Pulmonary artery endothelial cell (primary cell): ENCODE data around the gene FCRLB. TPM values are rescaled to one million over a fixed set of nuclear protein-coding genes. Genes with fewer than 3 reads are reported as not detected.
"Not testable (repeated sequence)": the region's sequence is repeated elsewhere in the genome, so short reads cannot be mapped to it uniquely, and the experiment has no call there.

Experiments
- DNase-seq: peaks from one replicate; pipeline ENCODE4 v3.0.0-alpha.2; 2011; ENCODE audit warnings: low read depth, low spot score
- total RNA-seq: library from RNA; depleted of rRNA; stranded (reverse); fragments of >200 nt; gene quantifications from 2 replicates; pipeline ENCODE4 v1.2.3, GENCODE V29; 2014

Gene FCRLB, protein sequence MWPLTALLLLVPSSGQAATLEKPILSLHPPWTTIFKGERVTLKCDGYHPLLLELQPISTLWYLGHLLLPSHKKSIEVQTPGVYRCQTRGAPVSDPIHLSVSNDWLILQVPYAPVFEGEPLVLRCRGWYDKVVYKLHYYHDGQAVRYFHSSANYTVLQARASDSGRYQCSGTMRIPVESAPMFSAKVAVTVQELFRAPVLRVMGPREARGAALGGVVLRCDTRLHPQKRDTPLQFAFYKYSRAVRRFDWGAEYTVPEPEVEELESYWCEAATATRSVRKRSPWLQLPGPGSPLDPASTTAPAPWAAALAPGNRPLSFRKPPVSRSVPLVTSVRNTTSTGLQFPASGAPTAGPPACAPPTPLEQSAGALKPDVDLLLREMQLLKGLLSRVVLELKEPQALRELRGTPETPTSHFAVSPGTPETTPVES
- 0.33 and 0.60 TPM in 2 replicates for total RNA-seq

DNA sequence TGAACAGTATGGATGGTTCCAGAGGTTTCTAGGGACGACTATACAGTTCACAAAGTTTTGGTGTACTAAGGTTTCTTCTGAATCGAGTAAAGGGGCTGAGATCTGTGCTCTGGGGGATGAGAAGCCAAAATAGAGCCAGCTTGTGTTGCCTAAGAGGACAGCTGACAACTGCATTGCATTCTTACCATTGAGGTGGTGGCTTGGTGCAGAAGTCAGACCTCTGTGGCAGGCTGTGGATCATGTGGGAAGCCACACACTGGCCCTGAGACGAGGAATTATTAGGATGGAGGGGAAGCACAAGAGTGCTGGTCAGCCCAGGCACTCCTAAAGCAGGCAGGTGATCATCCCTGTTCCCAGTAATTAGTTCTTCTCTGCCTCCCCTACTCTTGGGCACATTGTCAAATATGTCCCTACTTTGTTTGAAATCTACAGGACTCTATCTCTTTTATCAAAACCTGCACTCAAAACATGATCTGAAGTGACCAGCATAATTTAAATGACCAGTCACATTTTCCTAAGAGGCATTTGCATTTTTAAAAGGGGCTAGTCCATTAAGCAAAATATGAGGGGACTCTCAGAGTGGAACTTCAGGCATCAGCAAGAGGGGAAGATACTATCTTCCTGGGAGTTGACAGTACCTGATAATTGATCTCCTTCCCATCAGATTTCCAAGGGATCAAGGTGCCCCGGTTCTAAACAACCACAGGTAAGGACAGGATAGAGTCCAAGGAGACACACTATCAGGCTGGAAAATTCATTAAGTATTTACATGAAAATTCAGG, at the start of gene FCRLB:
Gene FCRLB, plus strand, starts transcription at position 589 of the 782 bp plus-strand sequence. CDS start 1,129 bp downstream, outside the sequence.
- DNase-seq: no peak

DNA sequence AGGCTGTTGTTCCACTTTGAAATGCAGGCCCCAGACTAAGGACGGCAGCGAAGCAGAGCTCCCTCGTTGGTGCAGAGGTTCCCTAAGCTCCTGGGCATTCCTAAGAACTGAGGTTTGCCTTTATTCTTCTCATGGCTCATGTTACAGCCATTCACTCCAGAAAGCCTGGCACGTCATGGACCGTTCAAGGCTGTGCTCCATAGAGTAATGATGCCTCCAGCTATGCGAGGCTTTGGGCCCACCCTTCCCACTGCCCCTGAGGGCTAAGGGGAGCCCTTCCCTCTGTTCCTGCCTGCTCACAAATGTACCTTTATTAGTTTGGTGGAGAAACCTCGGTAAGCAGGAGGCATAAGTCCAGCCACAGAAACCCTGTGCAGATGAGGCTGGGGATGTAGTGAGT, 47.9 kb upstream of the FCRLB start:
- DNase-seq: not testable (repeated sequence)

DNA sequence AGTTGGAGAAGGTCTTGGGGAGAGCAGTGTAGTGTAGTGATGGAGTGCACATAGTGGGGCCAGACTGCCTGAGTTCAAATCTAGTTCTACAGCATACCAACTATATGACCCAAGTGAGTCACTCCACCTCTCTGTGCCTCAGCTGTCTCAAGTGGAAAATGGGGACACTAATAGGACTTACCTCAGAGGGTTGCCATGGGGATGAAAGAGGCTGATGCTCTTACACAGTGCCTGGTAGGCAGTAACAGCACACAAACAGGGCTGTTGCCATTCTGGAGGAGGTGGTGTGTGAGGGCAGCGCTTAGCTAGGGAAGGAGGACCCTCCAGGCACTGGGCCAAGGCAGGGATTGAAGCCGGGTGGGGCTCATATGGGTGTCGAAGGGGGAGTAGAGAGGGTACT, 46.9 kb upstream of the FCRLB start:
- DNase-seq: not testable (repeated sequence)

DNA sequence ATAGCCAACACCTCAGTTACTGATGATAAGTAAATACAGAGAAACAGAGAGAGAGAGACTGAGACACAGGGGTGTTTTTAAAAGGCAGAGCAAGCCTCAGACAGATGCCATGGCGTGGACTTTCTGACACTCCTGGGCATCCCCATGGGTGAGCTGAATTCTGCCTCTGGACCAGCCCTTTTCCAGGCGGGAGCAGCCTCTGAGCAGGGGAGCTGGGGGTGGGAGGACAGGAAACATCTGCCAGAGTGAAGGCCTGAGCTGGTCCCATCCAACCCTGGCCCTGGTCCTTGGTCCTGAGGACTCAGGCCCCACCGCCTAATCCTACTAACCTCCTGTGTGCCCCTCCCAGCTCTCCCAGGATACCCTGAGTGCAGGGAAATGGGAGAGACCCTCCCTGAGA, 46.4 kb upstream of the FCRLB start:
- DNase-seq: not testable (repeated sequence)

DNA sequence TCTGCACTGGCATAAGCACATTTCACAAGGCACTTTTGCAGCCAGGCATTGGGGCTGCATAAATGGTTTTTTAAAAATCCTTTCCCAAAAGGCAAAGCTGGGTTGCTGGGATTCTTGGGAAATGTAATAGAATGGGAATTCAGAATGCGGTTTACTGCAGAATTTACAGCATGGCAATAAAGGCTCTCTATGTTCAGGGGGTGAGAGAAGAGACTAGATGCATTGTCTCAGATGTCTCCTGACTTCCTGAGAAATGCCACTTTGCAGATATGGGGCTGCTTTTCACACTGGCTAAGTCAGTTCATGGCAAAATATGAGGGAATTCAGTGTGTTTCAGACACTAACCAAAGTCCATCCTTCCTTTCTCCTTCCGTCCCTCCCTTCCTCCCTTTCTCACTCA, 44.9 kb upstream of the FCRLB start:
- DNase-seq: no peak

DNA sequence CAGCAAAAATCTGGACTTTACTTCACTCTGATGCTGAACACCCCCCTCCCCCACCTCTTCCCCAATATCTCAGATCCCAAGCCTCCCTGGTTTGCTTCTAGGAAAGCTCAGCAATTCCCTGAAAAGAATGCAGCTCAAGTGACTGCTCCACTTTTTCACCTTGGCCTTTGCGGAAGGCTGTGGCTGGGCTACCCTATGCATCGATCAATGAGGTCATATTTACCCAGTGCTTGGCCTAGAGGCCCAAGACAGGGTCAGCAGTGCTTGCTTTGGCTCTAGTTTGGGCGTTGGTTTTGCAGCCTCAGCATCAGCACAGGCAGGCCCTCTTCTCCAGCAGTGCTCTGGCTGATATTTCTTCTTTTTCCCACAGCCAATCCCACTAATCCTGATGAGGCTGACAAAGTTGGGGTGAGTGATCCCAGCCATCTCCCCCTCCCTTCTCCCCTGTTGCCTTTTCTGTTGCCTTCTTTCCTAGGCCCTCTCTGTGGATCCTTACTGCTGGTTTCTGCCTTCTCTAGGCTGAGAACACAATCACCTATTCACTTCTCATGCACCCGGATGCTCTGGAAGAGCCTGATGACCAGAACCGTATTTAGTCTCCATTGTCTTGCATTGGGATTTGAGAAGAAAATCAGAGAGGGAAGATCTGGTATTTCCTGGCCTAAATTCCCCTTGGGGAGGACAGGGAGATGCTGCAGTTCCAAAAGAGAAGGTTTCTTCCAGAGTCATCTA, 44.2 kb upstream of the FCRLB start:
- DNase-seq: no peak

DNA sequence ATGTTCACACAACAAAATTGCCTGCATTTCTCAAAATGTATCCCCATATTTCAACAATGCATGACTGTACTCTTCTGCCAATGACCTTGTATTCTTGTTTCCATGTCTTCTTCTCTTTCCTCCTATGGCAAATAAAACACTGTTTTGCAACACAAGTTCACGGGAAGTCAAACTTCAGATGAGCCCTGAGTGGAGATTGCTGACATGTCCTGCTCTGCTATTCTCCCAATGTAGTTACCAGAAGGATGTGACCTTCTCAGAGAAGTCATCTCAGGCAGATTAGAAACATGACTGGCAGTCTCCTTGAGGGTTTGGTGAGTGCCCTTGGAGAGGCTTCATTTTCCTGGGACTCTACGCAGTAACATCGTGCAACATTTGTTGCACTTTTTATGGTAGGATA, 42.8 kb upstream of the FCRLB start:
- DNase-seq: no peak

DNA sequence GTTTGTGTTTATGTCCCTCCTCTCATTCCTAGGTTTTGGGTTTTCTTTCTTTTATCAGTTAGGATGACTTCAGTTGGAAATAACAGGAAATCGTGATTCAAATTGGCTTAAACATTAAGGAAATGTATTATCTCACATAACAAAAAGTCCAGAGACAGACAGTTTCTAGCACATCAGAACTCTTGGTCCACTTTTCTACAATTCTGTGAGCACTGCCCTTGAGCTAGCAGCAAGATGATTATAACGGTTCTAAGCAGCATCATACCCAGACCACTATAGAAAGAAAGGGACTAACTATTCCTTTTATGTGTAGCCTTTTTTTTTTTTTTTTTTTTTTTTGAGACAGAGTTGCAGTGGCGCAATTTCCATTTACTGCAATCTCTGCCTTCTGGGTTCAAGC, 39.5 kb upstream of the FCRLB start:
- no peak for DNase-seq

DNA sequence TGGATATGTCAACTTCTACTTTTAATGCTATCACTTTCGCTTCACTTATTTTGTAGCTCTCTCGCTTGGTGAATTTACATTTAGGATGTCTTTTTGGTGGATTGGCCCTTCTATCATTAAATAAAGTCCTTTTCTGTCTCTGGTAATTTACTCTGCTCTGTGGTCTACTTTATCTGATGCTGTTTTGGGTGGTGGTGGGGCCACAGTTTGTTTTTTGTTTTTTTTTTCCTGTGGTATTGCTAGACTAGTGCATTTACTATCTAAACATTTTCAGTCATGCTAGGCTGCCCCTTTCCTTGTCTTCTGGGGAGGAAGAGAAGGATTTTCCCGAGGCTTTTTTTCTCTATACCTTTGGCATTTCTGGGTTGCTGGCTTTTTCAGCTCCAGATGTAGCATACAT, 32.4 kb upstream of the FCRLB start:
- DNase-seq: no peak

DNA sequence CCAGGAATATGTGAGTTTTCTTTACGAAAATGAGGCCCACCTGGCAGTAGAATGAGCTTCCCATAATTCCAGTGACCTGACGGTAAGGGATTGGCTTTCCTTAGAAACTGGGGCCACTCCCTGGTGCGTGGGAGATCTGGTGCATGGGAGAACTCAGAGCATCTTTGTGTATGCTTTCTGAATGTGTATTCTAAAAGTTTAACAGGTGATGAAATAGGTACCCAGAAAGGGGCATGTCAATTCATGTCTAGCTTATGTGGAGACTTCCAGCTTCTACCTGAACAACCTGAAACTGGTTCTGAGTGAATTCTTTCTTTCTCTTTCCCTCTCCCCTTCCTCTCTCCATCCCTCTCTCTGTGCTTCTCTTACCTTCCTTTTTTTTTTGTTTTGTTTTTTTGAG, 29.5 kb upstream of the FCRLB start:
- no peak for DNase-seq

DNA sequence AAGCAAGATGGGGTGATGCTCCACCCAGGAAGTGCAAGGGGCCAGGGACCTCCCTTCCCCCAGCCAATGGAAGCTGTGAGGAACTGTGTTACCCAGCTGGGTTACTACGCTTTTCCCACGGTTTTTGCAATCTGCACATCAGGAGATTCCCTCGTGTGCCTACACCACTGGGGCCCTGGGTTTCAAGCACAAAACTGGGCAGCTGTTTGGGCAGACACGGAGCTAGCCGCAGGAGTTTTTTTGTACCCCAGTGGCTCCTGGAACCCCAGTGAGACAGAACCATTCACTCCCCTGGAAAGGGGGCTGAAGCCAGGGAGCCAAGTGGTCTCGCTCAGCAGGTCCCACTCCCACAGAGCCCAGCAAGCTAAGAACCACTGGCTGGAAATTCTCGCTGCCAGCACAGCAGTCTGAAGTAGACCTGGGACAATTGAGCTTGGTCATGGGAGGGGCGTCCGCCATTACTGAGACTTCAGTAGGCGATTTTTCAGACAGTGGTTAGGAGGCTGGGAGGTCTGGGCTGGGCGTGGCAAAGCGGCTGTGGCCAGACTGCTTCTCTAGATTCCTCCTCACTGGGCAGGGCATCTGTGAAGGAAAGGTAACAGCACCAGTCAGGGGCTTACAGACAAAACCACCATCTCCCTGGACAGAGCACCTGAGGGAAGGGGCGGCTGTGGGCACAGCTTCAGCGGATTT, 28.2 kb upstream of the FCRLB start:
- DNase-seq: not testable (repeated sequence)

DNA sequence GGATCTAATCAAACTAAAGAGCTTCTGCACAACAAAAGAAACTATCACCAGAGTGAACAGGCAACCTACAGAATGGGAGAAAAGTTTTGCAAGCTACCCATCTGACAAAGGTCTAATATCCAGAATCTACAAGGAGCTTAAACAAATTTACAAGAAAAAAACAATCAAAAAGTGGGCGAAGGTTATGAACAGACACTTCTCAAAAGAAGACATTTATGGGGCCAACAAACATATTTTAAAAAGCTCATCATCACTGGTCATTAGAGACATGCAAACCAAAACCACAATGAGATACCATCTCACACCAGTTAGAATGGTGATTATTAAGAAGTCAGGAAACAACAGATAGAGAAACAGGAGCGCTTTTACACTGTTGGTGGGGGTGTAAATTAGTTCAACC, 23.0 kb upstream of the FCRLB start:
- DNase-seq: not testable (repeated sequence)

DNA sequence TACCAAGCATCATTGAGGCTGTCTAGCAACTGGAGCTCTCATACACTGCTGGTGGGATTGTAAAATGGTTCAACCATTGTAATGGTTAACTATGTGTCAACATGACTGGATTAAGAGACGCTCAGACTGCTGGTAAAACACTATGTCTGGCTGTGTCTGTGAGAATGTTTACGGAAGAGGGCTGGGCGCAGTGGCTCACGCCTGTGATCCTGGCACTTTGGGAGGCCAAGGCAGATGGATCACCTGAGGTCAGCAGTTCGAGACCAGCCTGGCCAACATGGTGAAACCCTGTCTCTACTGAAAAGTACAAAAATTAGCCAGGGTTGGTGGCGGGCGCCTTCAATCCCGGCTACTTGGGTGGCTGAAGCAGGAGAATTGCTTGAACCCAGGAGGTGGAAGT, 19.1 kb upstream of the FCRLB start:
- DNase-seq: no peak

DNA sequence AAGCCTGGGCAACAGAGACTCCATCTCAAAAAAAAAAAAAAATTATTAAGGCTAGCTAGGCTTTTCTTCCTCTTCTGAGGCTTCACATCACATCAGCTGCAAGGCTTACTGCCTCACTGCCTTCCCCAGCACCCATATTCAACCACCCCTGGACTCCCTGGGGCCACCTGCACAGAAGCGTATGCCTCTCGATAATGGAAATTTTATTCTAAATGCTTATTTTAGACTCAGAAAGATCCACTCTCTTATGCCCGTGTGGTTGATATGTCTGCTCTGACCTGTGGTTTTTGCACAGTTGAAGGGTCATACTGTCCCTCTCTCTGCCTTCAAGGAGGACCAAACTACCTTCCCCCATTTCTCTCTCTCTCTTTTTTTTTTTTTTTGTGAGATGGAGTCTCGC, 15.8 kb upstream of the FCRLB start:
- DNase-seq: no peak

DNA sequence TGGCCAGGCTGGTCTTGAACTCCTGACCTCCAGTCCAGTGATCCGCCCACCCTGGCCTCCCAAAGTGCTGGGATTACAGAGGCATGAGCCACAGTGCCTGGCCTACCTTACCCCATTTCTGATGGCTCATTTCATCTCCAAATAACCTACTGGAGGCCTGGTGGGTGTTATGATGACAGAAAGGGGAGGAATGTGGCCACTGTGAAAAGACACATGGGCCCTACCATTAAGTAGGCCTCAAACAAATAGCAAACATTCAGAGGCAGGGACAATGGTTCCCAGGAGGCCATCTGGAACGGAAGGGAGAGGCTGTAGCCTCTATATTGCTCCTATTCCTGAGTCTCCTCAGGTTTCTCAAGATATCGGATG, 15.2 kb upstream of the FCRLB start:
- no peak for DNase-seq

DNA sequence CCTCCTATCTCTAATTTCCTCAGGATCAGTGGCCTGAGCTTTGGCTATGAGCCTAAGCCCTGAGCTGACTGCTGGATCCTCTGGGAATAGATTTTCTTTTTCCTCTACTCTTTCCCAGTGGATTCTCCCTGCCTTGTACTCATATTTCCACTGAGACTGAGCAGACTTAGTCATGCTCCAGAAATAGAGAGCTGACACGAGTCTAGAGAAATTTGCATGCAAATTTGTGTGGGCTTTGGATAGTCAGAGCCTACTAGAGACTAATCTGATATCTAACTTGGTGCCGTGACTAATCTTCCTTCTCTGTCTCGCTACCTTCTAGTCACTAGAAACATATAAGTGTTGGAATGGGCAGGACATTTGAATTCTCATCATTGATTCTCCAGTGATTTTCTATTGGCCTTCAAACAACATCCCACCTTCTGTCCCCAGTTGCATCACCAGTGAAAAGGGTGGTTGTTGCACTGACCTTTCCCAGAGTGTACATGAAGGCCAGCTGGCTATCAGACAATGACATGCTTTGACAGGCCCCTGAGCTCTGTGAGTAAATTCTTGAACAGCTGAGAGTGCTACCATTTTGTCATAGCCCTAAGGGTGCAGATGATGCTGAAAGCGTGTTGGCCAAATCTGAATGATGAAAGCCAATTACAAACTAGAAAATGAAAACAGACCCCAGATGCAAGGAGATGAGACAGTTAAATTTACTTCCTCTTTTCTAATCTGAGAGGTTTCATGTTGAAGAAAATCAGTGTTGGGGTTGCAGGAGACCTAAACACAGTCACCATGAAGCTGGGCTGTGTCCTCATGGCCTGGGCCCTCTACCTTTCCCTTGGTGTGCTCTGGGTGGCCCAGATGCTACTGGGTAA, 14.6 kb upstream of the FCRLB start, which contains the start of gene FCRLA:
Gene FCRLA, plus strand, starts transcription at position 748 of the 866 bp plus-strand sequence. Its CDS starts 36 bp downstream, at position 784.
- no peak for DNase-seq

DNA sequence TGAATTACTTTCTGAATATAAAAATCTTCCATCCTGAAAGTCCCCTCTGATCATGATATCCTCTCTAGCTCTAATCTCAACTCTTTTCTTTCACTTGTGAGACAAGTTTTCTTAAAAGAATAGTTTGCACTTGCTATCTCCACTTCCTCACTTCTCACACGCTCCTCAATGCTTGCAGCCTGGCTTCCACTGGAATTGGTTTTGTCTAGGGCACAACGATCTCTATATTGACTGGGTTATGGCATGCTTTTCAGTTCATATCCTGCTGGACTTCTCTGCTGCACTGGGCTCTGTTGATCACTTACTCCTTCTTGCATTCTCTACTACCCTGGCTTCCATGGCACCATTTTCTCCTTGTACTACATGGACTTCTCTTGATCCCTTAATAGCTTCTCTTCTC, 13.8 kb upstream of the FCRLB start:
- DNase-seq: no peak

DNA sequence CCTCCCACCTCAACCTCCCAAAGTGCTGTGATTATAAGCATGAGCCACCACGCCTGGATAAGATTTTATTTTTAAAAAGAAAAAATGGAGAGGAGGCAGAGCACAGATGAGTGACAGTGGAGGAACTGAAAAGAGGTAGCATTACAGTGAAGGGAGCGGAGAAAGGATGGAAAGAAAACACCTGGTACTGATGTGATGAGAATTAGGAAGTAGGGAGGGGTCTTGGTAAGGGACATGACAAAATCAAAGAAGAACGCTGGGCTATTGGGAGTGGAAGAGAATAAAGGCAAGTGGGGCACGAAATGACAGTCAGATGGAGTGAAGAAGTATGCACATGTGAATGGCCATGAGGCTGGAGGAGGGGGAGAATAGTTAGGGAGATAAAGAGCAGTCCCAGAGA, 12.0 kb upstream of the FCRLB start:
- no peak for DNase-seq

DNA sequence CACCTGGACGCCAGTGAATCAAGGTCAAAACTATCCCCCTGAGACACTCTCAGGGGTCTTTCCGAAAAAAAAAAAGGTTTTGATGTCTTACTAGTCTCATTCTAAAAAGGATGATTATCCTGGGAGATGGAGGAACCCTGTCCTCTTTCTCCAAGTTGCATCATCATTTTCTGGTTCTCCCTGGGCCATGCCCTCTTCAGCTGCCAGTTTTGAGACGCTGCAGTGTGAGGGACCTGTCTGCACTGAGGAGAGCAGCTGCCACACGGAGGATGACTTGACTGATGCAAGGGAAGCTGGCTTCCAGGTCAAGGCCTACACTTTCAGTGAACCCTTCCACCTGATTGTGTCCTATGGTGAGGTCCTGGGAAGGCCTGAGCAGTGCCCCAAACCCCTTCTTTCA, 10.8 kb upstream of the FCRLB start:
- no peak for DNase-seq

DNA sequence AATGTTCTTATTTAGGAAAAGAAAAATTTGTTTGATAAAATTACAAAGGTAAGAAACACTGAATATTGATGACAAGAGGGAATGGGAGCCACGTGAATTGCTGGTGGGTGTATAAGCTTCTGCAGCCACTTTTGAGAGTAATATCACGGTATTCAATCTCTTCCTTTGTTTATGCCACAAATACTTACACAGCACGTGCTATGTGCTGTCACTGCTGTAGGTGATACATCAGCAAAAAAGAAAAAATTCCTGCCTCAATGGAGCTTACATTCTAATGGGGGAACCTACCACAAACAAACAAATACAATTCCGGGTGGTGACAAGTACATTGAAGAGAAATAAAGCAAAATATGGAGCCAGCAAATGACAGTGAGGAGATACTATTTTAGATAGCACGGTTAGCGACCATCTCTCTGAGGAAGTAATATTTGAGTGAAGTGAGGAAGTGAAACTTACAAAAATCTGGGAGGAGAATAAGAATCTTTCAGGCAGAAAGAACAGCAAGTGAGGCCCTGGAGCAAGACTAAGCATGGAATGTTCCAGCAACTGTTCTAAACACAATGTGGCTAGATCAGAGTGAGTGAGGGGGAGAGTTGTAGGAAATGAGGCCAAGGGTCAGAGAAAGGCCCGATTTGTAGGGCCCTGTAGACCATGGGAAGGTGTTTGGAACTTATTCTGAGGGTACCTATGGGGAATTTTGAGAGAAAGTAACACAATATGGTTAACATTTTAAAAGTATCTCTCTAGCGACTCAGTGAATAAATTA, 2.6 kb upstream of the FCRLB start:
- no peak for DNase-seq
